HG03439 (cell line): ENCODE data around the gene ARL6IP1.
A peak's percentile ranks its signal among the peaks of the same experiment; 100 is the strongest.

ENCODE experiments used
- ATAC-seq: cut with Tn5 transposase; IDR thresholded peaks from one replicate; pipeline ENCODE4 v1.9.1; 2021; ENCODE audit warnings: mild to moderate bottlenecking, moderate library complexity; ENCODE audit not compliant: unreplicated experiment

ARL6IP1 gene

GRCh38 chr16:18801145-18801972, at the start of gene ARL6IP1:
ARL6IP1 (minus strand) TSS chr16:18801549; CDS start chr16:18801466, 83 bp downstream.
- ATAC-seq, result peak; percentile 94

- no peak for ATAC-seq
These were observed 45.1 kb upstream of the ARL6IP1 start for GRCh38 chr16:18846416-18846815.

GRCh38 chr16:18842565-18842964, 41.2 kb upstream of the ARL6IP1 start:
- ATAC-seq, result no peak

- ATAC-seq, result no peak
These were observed 40.6 kb upstream of the ARL6IP1 start for GRCh38 chr16:18841833-18842525.

- no peak for ATAC-seq
These were observed 38.2 kb upstream of the ARL6IP1 start for GRCh38 chr16:18839555-18839954.

GRCh38 chr16:18836702-18837101, 35.4 kb upstream of the ARL6IP1 start:
- ATAC-seq, result no peak

GRCh38 chr16:18834864-18835263, 33.5 kb upstream of the ARL6IP1 start:
- no peak for ATAC-seq

- no peak for ATAC-seq
These were observed 32.6 kb upstream of the ARL6IP1 start for GRCh38 chr16:18833707-18834505.

GRCh38 chr16:18832613-18833012, 31.3 kb upstream of the ARL6IP1 start:
- ATAC-seq, result no peak

- ATAC-seq, result no peak
These were observed 30.7 kb upstream of the ARL6IP1 start for GRCh38 chr16:18832006-18832405.

- no peak for ATAC-seq
These were observed 27.9 kb upstream of the ARL6IP1 start for GRCh38 chr16:18829251-18829650.

- ATAC-seq, result no peak
These were observed 26.5 kb upstream of the ARL6IP1 start for GRCh38 chr16:18827890-18828289.

GRCh38 chr16:18816286-18816685, 14.9 kb upstream of the ARL6IP1 start:
- no peak for ATAC-seq

GRCh38 chr16:18811925-18812324, 10.6 kb upstream of the ARL6IP1 start:
- no peak for ATAC-seq

GRCh38 chr16:18809165-18809564, 7.8 kb upstream of the ARL6IP1 start:
- ATAC-seq, result no peak

- no peak for ATAC-seq
These were observed 4.0 kb upstream of the ARL6IP1 start for GRCh38 chr16:18805257-18805773.

GRCh38 chr16:18804540-18804939, 3.2 kb upstream of the ARL6IP1 start:
- no peak for ATAC-seq

GRCh38 chr16:18803569-18804462, 2.5 kb upstream of the ARL6IP1 start:
- ATAC-seq, result no peak

GRCh38 chr16:18802767-18803343, 1.5 kb upstream of the ARL6IP1 start:
- ATAC-seq, result no peak

- no peak for ATAC-seq
These were observed 589 bp downstream of the ARL6IP1 start for GRCh38 chr16:18800775-18801144.
